Measurements from ENCODE around the gene SRRM4.

The SRRM4 gene, protein sequence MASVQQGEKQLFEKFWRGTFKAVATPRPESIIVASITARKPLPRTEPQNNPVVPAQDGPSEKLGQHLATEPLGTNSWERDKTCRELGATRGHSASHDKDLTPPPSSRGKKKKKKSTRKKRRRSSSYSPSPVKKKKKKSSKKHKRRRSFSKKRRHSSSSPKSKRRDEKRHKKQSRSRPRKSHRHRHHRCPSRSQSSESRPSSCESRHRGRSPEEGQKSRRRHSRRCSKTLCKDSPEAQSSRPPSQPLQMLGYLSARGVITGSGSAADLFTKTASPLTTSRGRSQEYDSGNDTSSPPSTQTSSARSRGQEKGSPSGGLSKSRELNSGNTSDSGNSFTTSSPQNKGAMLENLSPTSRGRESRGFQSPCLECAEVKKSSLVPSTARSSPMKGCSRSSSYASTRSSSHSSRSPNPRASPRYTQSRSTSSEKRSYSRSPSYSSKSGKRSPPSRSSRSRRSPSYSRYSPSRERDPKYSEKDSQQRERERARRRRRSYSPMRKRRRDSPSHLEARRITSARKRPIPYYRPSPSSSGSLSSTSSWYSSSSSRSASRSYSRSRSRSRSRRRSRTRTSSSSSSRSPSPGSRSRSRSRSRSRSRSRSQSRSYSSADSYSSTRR

DNA sequence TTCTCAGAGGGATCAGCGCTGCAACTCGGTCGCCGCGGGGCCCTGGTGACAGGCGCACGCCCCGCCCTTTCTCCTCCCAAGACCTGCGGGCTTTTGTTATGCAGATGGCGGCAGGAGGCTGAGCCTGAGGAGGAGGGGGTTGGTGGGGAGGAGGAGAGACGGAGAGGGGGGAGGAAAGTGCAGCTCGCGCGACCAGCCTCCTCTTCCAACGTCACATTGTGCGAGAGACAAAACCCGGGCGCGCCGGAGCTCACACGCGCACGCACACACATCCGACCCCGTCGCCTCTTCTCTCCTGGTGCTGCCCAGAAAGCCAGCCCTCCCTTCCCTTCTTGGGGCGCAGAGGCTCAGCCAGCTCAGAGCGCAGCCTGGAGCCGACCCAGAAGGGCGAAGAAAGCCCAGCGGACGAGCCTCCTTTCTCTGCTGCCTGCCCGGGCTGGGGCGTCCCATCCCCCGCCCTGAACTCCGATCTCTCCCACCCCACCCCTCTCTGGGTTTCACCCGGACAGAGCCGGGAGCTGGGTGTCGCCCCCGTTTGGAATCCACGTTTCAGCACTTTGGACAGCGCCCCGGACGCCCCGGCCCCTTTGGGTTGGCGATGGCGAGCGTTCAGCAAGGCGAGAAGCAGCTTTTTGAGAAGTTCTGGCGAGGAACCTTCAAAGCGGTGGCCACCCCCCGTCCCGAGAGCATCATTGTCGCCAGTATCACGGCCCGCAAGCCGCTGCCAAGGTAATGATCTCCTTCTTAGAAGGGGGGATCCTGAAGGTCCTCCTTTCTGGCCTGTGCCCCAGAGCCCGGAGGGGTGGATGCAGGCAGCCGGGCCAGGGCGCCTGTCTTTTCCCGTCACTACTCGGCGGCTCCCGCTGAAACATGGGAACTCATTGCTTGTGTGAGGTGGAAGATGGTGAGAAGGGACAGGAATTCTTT is at the start of gene SRRM4:
SRRM4 (plus strand) TSS at position 257 of the 927 bp plus-strand sequence; CDS start at position 599, 342 bp downstream.
- peak in 45 of 56 donors; percentile 8 to 79 (median 35) for DNase-seq

DNA sequence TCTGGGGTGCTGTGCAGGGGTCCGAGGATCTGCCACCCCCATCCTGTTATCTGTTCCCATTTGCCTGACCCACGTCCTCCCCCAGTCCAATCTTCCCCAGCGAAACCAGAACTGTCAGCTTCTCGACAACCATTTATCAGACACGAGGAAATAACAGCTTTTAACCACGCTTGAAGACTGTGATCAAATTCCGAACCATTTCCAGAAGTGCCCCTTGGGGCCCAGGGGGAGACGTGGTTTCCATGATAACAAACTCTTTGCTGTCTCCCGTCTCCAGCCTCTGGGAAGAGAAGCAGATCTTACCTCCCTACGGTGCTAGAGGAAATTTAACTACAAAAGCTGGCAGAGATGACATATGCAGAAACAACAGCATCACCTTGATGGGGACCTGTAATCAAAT is 35.1 kb upstream of the SRRM4 start:
- no peak for DNase-seq

DNA sequence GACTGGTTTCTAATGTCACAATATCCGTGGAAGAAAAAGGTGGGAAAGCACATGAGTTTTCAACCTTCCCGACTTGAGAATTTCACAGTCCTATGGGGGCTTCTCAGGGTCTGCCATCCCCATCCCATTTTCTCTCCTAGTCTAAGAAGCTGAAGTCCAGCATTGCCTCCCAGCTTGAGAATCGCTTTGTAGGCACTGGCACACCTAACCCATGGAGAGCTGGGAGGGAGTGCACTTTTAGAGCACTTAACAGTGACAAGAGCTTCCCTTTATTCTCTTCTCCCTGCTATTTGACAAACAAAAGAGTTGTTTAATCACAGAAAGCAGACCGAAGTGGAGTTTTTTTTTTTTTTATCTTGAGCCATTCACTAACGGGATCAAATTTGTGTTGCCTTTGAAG is 22.8 kb upstream of the SRRM4 start:
- DNase-seq = no peak

DNA sequence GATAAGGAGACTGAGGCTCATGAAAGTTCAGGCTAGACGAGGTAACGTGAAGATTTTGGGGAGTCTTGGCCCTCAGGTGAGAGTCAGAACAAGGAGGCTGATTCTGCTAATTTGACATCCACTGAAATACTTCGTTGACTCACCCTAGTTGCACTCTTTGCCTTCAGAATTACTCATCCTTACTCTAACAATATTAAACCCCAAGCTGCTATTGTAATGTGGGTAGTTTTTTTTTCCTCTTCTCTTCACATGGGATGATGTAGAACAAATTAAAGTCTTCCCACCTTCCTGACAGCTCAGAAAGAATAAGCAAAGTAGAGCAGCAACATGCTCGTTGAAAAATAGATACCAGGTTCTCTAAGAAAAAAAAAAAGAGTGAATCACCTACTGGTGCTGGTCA is 22.0 kb upstream of the SRRM4 start:
- no peak for DNase-seq

DNA sequence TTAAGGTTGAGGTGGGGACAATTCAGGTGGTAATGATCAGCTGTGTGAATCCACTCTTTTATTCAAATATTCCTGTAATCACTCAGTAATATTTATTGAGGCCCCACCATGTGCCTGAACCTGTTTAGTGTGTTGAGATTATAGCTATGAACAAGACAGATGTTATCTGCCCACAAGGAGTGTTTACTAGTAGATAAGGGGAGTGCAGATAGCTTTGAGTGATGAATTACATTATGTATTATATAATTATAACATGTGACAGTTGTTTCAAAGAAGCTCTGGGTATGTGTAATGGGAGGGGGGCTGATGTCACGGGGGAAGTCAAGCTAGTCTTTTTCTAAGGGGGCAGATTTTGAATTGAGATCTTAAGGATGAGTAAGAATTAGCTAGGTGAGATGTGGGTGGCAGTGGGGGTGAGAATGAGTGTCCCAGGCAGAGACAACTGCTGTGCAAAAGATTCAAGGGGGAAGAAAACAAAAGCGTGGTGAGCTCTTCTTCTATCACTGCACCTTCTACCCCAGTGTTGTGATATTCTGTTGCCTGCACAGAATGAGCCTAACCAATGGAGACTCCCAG is 21.3 kb upstream of the SRRM4 start:
- DNase-seq = peak in 8 of 56 donors; percentile 1 to 37 (median 8)

DNA sequence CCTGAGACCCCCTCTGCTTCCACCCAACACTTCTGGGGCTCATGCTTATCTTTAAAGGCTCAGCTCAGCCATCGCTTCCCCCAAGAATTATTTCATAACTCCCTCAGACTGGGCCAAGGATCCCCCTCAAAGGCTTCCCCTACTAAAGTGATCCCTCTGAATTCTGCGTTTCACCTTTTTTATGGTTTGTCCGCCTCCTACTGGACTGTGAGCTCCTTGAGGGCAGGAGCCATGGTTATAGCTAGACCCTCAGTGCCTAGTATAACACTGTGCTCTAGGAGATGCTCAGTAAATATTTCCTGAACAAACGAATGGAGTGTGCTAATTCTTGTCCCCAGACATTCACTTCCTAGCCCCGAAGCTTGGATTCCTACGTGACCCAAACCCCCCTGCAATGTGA is 20.5 kb upstream of the SRRM4 start:
- no peak for DNase-seq

DNA sequence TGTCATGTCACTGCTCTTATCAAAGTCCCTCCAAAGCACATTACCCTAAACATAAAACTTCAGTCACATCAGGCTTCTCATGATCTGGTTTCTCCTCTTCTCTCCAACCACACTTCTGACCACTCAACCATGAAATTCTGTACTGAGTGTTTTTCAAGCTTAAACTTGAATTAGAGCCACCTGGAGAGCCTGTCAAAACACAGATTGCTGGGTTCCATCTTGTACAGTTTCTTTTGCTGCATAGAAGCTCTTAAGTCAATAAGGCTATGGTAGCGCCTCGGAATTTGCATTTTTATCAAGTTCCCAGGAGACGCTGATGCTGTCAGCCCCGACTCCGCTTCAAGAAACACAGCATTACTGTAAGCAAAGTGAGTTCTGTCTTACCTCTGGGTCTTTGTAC is 16.4 kb upstream of the SRRM4 start:
- no peak for DNase-seq

DNA sequence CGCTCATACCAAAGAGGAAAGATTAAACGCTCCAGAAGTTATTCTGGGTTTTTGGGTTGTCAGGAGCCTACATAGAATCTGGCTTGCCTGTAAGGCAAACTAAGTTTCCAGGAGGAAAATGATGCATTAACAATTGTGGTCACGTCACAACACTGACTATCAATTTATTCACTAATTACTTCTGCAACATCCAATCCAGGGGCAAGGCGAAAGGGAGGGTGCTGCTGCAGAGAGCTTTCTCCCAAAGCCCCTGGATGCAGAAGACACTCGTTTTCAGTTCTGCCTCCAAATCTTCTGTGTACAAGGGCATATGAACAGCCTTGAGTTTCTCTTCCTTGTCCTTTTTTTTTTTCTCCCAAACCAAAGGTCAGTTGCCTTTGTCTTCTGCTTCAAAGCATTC is 10.5 kb upstream of the SRRM4 start:
- no peak for DNase-seq

DNA sequence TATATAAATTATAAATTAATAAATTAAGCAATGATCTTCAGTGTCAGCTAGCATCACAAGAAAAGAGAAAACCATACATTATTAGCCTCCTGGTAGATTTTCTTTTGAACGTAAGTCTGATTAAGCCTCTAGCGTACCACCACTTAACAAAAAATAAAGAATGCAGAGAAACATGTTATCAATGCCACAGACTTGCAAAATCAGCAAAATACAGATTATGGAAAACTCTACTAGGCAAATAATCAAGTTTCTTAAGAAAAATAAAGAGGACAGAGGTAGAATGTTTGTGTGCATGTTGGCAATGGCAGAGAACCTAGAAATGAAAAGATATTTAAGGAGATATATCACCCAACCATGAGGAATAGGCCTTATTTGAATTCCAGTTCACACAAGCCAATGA is 8.4 kb upstream of the SRRM4 start:
- DNase-seq = no peak

DNA sequence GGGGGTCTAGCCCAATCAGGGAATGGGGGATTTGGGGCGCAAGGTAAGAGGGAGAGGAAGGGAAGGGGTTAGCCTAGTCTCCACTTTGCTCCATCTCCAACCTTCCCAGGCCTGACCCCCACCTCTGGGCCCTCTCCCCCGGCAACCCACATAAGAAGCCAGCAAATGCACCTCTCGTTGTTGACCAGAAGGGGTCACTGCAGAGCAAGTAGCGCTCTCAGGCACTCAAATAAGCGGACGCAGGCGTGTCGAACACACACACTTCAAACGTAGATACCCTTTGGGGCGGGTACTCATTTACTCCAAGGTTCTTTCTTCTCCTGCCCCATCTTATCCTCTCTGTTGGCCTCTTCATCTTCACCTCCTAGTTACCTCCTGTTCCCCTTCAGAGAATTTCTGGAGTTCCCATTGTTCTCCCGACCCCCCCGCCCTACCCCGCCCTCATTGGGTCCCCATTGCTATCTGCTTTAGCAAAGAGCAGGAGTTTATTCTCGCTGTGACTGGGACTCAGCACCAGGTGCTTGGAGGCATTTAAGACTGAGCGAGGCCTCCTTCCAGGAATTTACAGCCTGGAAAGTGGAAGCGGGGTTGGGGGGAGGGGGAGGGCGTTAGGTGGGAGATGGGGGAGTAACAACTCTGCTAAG is 1.5 kb upstream of the SRRM4 start:
- DNase-seq = peak in 38 of 56 donors; percentile 2 to 63 (median 24)

DNA sequence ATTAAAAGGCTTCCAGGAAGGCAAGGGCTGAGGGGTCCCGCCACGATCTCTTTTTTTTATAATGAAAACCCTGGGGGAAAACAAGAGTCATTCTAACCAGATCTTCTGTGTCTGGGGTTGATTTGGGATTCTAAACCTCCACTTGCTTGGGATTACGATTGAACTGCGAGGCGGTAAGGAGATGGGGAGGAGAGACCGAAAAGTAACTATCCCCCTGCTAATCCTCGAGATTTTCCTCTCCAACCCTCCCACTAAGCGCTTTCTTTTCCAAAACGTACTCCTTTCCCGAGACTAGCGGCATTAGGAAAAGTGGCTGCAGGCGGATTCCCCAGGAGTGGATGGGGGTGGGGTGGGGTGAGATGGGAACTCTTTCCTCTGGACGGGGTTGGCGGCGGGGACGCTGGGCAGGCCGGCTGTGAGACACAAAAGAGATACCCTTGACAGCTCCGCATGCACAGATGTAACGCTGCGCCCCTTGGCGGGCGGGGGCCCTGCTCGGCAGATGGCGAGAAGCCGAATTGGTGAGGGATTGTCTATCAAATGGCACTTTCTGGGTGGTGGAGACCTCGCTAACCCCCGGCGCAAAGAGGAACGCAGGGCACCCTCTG is 830 bp upstream of the SRRM4 start:
- DNase-seq = peak in 10 of 56 donors; percentile 2 to 29 (median 12)

DNA sequence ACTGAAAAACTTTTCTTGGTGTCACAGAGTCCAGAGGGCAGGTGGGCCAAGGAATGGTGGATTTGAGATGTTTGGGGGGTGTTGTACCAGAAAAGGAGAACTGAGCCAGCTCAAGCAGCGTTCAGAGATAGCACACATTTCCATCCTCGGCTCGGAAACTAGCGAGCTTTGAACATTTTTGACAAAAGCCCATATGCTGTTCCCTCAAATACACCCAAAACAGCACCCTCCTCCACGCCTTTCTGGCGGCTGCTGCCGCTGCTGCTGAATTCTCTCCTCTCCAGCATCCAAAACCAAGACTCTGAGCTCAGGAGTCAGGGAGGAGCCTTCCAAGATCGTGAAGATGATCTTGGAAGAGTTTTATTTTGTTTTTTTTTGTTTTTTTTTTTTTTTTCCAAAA is 961 bp downstream of the SRRM4 start:
- peak in 6 of 56 donors; percentile 7 to 32 (median 20) for DNase-seq

DNA sequence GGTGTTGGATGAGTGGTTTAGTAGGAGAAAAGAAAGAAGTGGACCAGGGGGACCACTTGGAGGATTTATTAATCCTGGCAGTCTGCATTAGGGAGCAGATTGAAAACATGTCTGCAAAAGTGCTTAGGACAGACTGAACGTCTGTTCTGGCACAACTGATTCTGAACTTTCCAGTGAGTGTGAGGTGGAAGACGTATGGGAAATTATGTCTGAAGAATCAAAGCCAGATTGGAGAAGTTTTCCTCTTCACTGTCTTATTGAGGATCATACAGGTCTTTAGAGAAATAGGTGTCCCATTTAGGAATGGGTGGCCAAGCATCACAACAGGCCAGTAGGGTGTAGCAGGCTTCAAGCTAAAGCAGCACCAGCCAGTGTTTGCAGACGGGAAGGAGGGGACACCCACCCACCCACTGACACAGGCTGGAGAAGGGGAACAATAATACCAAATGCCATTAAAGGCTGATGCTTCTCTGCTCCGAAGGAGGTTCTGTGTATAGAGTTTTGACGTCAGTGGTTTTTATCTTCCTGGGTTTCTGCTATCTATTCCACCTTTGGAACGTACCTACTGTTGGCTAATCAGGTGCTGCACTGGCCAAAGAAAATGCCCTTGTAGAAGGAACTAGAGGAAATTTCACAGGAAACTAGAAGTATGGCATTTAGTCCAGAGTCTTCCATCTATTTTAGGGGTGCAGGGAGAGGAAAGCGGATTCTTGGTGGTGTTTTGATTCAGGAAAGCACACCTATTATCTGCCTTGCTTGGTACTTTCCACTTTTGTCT is 1.8 kb downstream of the SRRM4 start:
- DNase-seq = no peak

DNA sequence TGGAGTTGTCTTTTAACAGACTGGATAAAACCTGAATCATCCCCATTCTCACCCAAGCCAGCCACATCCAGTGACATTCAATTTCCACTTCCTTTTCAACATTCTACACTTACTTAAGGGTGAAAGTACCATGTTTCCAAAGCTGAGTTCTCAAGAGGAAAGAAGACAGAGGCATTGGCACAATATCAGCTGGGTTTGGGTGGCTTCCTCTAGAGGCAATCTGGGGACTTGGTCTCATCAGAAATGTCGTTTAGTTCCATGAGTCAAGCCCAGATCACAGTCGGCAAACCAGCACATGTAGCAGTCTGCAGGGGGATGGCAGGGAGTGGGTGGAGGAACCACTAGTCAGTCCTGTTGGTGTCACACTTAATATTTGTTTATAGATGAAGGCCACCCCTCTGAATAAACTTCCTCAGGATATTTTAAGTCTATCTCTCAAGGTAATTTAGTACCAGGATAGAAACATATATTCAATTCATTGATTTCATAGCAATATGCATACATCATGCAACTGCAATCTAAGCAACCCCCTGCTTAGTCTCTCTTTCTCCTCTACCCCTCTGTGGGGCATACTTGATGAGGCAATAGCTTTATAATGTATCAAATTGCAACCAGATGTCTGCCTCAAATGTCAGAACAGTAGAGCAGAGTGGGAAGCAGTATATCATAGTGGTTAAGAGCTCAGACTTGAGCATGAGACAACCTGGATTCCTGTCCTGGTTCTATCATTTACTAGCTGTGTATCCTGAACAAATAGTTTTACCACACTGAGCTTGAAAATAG is 3.0 kb downstream of the SRRM4 start:
- DNase-seq = no peak

DNA sequence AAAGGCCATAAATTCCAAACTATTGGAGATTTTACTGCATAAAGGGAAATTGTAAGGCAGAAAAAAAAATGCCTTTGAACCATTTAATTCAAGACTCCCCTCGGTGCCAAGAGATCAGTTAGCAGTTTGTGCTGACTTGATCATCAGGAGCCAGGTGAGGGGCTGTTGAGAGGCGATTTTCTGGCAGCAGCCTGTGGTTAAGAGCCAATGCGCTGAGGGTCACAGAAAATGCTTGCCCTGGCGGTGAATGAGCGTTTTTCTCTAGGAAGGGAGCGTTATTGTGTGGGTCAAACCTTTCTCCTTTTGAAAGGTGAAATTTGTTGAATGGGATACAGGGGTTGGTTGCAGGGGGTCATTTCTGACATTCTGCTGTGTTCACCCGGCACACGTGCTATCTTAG is 4.7 kb downstream of the SRRM4 start:
- DNase-seq = no peak

DNA sequence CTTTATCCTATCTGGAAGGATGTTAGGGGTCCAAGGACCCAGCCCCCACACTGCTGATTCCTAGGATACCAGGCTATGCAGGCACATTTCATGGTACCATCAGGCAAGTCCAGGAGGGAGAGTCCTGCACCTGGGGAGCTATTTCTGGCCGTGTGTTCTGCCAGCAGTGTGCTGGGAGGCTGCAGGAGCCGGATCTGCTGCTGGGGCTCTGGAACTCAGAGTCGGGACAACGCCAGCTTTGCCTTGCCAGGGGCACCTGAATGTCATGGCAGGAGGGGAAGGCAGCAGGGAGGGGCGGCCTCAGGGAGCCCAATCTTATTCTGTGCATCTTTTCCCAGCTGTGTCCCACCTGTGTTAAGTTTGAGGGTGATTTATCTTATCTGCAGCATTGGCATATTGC is 17.8 kb downstream of the SRRM4 start:
- DNase-seq = no peak

DNA sequence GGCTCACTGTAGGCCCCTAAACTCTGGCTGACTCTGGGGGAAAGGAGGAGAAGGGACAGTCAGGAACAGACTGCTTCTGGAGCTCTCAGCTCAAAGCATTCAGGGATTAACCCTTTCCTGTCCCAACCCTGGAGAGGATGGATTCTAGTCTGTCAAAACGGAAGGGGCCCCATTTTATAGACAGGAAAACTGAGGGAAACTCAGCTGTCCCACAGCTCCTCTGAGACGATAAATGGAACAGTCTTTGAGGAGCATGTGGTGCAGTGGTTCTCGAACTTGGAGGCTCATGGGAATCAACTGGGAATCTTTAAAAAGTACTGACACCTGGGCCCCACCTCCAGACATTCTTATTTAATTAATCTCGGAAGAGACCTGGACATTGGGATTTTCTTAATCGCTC is 23.7 kb downstream of the SRRM4 start:
- no peak for DNase-seq

DNA sequence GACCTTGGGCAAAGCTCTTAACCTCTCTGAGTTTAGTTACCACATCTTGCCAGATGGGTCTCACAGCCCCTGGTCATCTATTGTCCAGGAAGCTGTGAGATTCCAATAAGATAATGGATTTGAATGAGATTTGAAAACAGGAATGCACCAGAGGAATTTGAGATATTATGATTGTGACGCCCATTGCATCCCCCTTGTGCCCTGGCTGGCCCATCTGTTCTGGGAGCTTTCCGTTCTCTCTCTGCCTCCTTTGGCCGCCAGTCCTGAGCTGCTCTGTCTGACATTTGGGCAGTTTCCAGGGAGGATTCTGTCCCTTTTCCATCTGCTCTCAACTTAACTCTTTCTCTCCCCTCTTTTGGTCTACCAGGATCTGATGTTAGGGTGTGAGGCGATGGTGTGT is 24.6 kb downstream of the SRRM4 start:
- no peak for DNase-seq

DNA sequence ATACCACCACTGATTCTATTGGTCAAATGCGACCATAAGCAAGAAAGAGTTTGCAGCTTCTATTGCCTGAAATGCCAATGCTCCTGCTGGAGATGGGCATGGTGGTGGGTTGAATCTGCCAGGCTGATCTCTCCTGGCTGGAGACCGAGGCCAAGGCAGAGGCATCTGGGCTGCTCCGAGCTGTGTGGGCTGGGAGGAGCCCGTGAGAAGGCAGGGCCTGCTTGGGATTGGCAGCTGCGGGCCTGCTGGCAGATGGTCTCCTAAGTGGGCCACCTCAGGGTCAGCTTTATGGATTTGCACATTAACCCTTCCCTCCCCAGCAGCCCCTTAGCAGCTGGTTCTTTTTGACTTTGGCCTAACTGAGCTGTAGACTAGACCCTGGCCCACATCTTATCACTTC is 25.4 kb downstream of the SRRM4 start:
- no peak for DNase-seq
